H1 (cell line): ENCODE data around the gene SMURF2. TPM values are rescaled to one million over a fixed set of nuclear protein-coding genes. Genes with fewer than 3 reads are reported as not detected.

Experiments
- microRNA-seq, 2 experiments: library from miRNA; unstranded; fragments of <30 nt; microRNA quantifications; one replicate each; pipeline versions ENCODE4 to v1.2.0, GENCODE V29; 2016 to 2020; ENCODE audit warnings: borderline microRNAs expressed in 2 of 2, borderline number of aligned reads in 2 of 2, borderline replicate concordance in 1 of 2
- polyA plus RNA-seq, 7 experiments: library from polyadenylated mRNA; depleted of rRNA in 3 of 7; stranded (reverse) in 5 of 7; unstranded in 2 of 7; fragments of >200 nt in 5 of 7; fragments of 200-250 nt in 2 of 7; gene quantifications; 1 replicate in 5 of 7; 2 replicates in 1 of 7; 4 replicates in 1 of 7; pipeline versions ENCODE4 v1.2.1 to v1.2.3, GENCODE V29; 2011 to 2013; ENCODE audit warnings: missing spikeins in 2 of 7, mixed read lengths in 2 of 7
- small RNA-seq: library from polyadenylated mRNA; stranded (forward); fragments of <200 nt; extraction: miRNeasy Mini kit (QIAGEN cat#:217004); gene quantifications from one replicate; pipeline ENCODE3, GENCODE V24; 2013; ENCODE audit not compliant: insufficient read depth
- total RNA-seq: library from RNA; stranded (reverse); fragmentation: NEBNext Ultra II Directional; extraction: Animal tissue kit (Norgen Biotek cat#: 25700); gene quantifications from 2 replicates; pipeline ENCODE4 v1.2.1, GENCODE V29; 2021

SMURF2 gene
- total and polyA plus RNA-seq, 2 of the 8 experiments (the other 6 are each of a cell fraction or from before 2014, with no cell fraction given), result 7.2 to 29.2 TPM

Small RNA genes within 50 kb of the gene (microRNA-seq; reads per million reads assigned to microRNA genes)
- 0.20 to 0.92 reads per million in 2 experiments for gene MIR3064
- gene MIR5047, result 0 reads per million in 2 experiments

Small RNA genes within 50 kb of the gene (small RNA-seq; reads per million reads assigned to genes)
- not detected for gene AC009994.1

Other genes with a start within 250 kb of the SMURF2 start
- not detected in 2 replicates for gene MILR1, start 213.2 kb downstream of the SMURF2 start, total RNA-seq
- gene MILR1, start 213.2 kb downstream of the SMURF2 start, polyA plus RNA-seq (2011; rRNA removed), result not detected in 2 replicates
- gene POLG2, start 165.3 kb downstream of the SMURF2 start, total RNA-seq, result 30.9 and 34.3 TPM in 2 replicates
- gene POLG2, start 165.3 kb downstream of the SMURF2 start, polyA plus RNA-seq (2011; rRNA removed), result 8.2 and 9.7 TPM in 2 replicates
- gene DDX5, start 156.0 kb downstream of the SMURF2 start, total RNA-seq, result 572 and 622 TPM in 2 replicates
- 591 and 931 TPM in 2 replicates for gene DDX5, start 156.0 kb downstream of the SMURF2 start, polyA plus RNA-seq (2011; rRNA removed)
- gene CEP95, start 155.3 kb downstream of the SMURF2 start, total RNA-seq, result 50.8 and 51.5 TPM in 2 replicates
- gene CEP95, start 155.3 kb downstream of the SMURF2 start, polyA plus RNA-seq (2011; rRNA removed), result 13.5 and 22.3 TPM in 2 replicates